Measurements from ENCODE around the gene CHST9. TPM values are rescaled to one million over a fixed set of nuclear protein-coding genes. Genes with fewer than 3 reads are reported as not detected.
"Not testable (repeated sequence)": the region's sequence is repeated elsewhere in the genome, so short reads cannot be mapped to it uniquely, and the experiment has no call there.

CHST9 gene
- total and polyA plus RNA-seq, 2 of the 4 experiments (the other 2 are of a cell fraction) = not detected

GRCh38 chr18:26972549-26972948, 212.6 kb downstream of the CHST9 start:
- H3K4ac ChIP-seq (ENCODE audit: low read depth, low read length); CTCF ChIA-PET; H3K14ac ChIP-seq (replicated peaks; ENCODE audit: low read depth, low read length); H4K8ac ChIP-seq (ENCODE audit: low read depth in 2 of 2, low read length in 2 of 2); ATAC-seq (ENCODE audit: low read depth); H3K4me2 ChIP-seq (ENCODE audit: low read depth, low read length); BruUV-seq (replicated peaks); in situ Hi-C loops (cut with MboI; ENCODE audit: low sequenced_read_pairs); H2AFZ ChIP-seq (replicated peaks; ENCODE audit: low read length, poor library complexity); H2AK5ac ChIP-seq (ENCODE audit: low read depth, low read length); H3K36me3 ChIP-seq (ENCODE audit: control insufficient read depth, insufficient read depth, low read length); H2BK120ac ChIP-seq (ENCODE audit: low read depth, low read length); H2BK5ac ChIP-seq (ENCODE audit: low read depth, low read length, poor library complexity, severe bottlenecking); intact Hi-C loops (cut with micrococcal nuclease); H3K27ac ChIP-seq (ENCODE audit: insufficient read depth, low read length); H3K27me3 ChIP-seq (ENCODE audit: control insufficient read depth, insufficient read depth, low read length); H2BK20ac ChIP-seq (ENCODE audit: low read depth, low read length); H3K79me1 ChIP-seq (ENCODE audit: low read depth in 1 of 2, low read length in 2 of 2); H4K20me1 ChIP-seq (ENCODE audit: insufficient read depth, low read length); dilution Hi-C loops (cut with HindIII; ENCODE audit: low sequenced_read_pairs, unreplicated experiment); H3K9me3 ChIP-seq (ENCODE audit: control insufficient read depth, insufficient read depth, low read length); H2AK9ac ChIP-seq (replicated peaks; ENCODE audit: low read depth, low read length, poor library complexity); H3K23ac ChIP-seq (ENCODE audit: low read depth, low read length); POLR2A ChIA-PET (ENCODE audit: unreplicated experiment); H3K56ac ChIP-seq (ENCODE audit: extremely low read depth, insufficient read depth, low read length); H3K4me1 ChIP-seq (ENCODE audit: control insufficient read depth, insufficient read depth, low read length); H3K4me3 ChIP-seq (ENCODE audit: insufficient read depth, low read depth, low read length); H4K91ac ChIP-seq (ENCODE audit: insufficient read depth, low read depth, low read length); H3K9me1 ChIP-seq (ENCODE audit: insufficient read depth, low read length); H3K9ac ChIP-seq (ENCODE audit: low read depth, low read length); H2BK15ac ChIP-seq (ENCODE audit: low read depth, low read length); DNase-seq; H4K5ac ChIP-seq (ENCODE audit: low read depth, low read length); H3K18ac ChIP-seq (ENCODE audit: low read depth, low read length): not testable (repeated sequence)
- WGBS, 2 experiments (ENCODE audit: extremely low coverage in 2 of 2, insufficient read length in 1 of 2) = 93% methylated on average over 3 of the region's 15 CpGs; no CpG with 5 or more reads in 1 of the 2 experiments

All from IMR-90 (cell line).